Psoas muscle (tissue), 8 donors: Measurements from ENCODE around the gene MAMSTR. TPM values are rescaled to one million over a fixed set of nuclear protein-coding genes. Genes with fewer than 3 reads are reported as not detected.

ENCODE experiments used
- ATAC-seq, 4 donors: fragments of 200-7000 bp; cut with Tn5 transposase; one replicate each; pipeline ENCODE4 v1.9.1; 2020; ENCODE audit warnings: moderate library complexity in 3 of 4, mild to moderate bottlenecking in 2 of 4
- DNase-seq, 2 donors: peaks; one replicate each; pipeline ENCODE4 v3.0.0-alpha.2; 2020
- H3K27ac ChIP-seq: fragments of 200-600 bp; one replicate; pipeline ENCODE4 v1.8.0; 2022
- H3K27me3 ChIP-seq, 3 donors: fragments of 200-600 bp in 1 of 3; one replicate each; pipeline versions ENCODE4 v1.6.1 to v1.8.0; 2013 to 2022; ENCODE audit warnings: low read length in 2 of 3, mild to moderate bottlenecking in 2 of 3, moderate library complexity in 1 of 3; ENCODE audit not compliant: insufficient read depth in 3 of 3
- H3K36me3 ChIP-seq, 2 donors: fragments of 200-600 bp in 1 of 2; one replicate each; pipeline versions ENCODE4 v1.6.1 to v1.8.0; 2013 to 2022; ENCODE audit warnings: low read depth in 1 of 2, mild to moderate bottlenecking in 1 of 2, moderate library complexity in 1 of 2; ENCODE audit not compliant: insufficient read depth in 1 of 2
- H3K4me1 ChIP-seq: fragments of 200-600 bp; one replicate; pipeline ENCODE4 v1.8.0; 2022
- H3K4me3 ChIP-seq: fragments of 200-600 bp; one replicate; pipeline ENCODE4 v1.8.0; 2022; ENCODE audit warnings: mild to moderate bottlenecking
- H3K9me3 ChIP-seq: fragments of 200-600 bp; one replicate; pipeline ENCODE4 v1.8.0; 2022
- WGBS, 3 donors: extraction: QIAGEN DNeasy Blood & Tissue Kit; methylation state at CpG; one replicate each; pipeline versions ENCODE4 v1.1.6 to v1.1.7; 2013; 5-methylcytosine and 5-hydroxymethylcytosine counted together
- intact Hi-C, 2 donors: fragments of 100-400 bp; cut with DNase I; formaldehyde crosslinking; loops; one replicate each; pipeline versions ENCODE4 v1.11.0 to v1.14.2; 2022
- polyA plus RNA-seq, 3 donors: library from polyadenylated mRNA; stranded (reverse); fragments of 200-250 nt; gene quantifications; one replicate each; pipeline ENCODE4 v1.2.3, GENCODE V29; 2013
- total RNA-seq, 4 donors: library from RNA; stranded (reverse); fragmentation: NEBNext Ultra II Directional in 2 of 4; extraction: Animal tissue kit (Norgen Biotek cat#: 25700) in 2 of 4; gene quantifications; one replicate each; pipeline versions ENCODE4 v1.2.1 to v1.2.4, GENCODE V29; 2021 to 2023
- TF ChIP-seq, protein P1 (sequence below): fragments of 200-600 bp; IDR thresholded peaks from one replicate; pipeline ENCODE4 v1.8.0; 2022; ENCODE audit warnings: antibody characterized with exemption
- donor health status: healthy with polysubstance abuse.
- donor health status: DM: no; HTN: no; CAD: no; lungs with moderate emphysema.
- donor health status: Bipolar disorder and iron deficiency.
- donor health status: healthy.
- donor health status: DM: yes; HTN: yes; CAD: no.
- donor health status: DM: no; HTN: no; CAD: no.
- donor health status: DM: no; HTN: no; CAD: no.
- donor health status: DM: yes; HTN: yes; CAD: no.

MAMSTR gene
- total and polyA plus RNA-seq, 7 donors = 3.1 to 50.9 (median 10.5) TPM

DNA sequence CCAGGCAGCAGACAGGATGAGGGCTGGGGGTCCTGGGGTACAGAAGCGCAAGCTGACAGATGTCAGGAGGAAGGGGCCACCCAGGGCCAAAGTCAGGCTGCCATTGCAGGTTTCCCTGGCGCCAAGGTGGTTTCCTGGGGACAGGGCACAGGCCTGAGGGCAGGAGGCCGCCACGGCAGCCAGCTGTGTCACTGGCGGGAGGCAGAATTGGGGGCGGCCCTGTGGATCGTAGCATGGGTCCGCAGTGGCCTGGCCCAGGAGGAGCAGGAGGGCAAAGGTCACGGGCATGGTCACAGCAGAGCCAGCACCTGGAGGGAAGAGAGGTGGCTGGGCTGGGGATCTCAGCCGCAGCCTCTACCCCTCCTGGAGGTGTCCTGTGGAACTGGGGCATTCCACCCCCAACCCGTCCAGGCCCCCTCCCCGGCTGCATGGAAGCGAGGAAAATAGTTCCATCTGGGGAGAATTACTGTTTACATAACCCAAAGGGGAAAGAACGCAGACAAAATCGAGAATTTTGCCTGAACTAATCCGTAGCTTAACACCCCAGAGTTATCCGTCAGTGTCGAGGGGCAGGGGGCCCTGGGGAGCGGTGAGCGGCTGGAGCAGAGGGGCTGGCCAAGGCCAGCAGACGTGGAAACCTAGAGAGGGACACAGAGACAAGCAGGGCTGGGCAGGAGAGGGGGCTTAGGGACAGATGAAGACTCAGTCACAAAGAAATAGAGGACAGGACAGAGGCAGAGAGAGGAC is 48.7 kb downstream of the MAMSTR start:
- Histone ChIP-seq H3K4me1 (peaks cover 9% of the 10 kb centered on the region), H3K36me3 (no peaks in the 10 kb centered on the region), H3K9me3 (no peaks in the 10 kb centered on the region), H3K27me3 (no peaks in the 10 kb centered on the region), H3K4me3 (no peak overlapping the region), H3K27ac (no peak overlapping the region)
- no peak for DNase-seq
- ATAC-seq = no peak
- intact Hi-C loops = loop anchor here (10.0 kb wide), 2 partner anchors 164 to 174 kb away; partner anchors contain the start of gene HSD17B14 (in 1 of the 2)
- TF ChIP-seq, protein P1, sequence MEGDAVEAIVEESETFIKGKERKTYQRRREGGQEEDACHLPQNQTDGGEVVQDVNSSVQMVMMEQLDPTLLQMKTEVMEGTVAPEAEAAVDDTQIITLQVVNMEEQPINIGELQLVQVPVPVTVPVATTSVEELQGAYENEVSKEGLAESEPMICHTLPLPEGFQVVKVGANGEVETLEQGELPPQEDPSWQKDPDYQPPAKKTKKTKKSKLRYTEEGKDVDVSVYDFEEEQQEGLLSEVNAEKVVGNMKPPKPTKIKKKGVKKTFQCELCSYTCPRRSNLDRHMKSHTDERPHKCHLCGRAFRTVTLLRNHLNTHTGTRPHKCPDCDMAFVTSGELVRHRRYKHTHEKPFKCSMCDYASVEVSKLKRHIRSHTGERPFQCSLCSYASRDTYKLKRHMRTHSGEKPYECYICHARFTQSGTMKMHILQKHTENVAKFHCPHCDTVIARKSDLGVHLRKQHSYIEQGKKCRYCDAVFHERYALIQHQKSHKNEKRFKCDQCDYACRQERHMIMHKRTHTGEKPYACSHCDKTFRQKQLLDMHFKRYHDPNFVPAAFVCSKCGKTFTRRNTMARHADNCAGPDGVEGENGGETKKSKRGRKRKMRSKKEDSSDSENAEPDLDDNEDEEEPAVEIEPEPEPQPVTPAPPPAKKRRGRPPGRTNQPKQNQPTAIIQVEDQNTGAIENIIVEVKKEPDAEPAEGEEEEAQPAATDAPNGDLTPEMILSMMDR = no peak
- 73 to 79% (median 75%) methylated on average over 20 to 21 of the region's 21 CpGs for WGBS, 3 donors

DNA sequence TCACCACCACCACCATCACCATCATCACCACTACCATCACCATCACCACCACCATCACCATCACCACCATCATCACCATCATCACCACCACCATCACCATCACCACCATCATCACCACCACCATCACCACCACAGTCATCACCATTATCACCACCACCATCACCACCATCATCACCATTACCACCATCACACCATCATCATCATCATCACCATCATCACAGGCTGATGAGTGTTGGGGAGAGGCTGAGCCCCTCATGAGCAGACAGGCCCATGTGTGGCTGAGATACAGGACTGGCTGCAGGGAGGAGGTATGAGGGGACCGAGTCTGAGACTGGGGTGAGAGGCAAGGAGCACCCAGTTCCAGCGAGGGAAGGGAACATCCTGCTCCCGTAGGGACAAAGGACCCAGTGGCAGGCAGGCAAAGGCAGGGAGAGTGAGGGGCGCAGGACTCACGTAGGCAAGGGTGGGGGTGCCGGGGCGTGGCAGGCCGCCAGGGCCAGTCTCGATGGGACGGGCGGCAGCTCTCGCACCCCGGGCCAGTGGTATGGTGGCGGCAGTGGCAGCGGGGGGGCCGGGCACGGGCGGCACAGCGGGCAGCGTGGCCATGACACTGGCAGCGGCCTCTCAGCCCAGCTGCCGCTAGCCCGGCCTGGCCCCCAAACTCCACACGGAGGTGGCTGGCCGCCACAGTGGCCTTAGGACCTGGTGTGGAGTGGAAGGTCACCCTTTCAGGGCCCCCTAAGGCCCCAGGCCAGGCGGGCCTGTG is 49.4 kb downstream of the MAMSTR start:
- ATAC-seq (no peak), DNase-seq (no peak)
- no peak overlapping the region for H3K4me3 ChIP-seq
- intact Hi-C loops = loop anchor here (10.0 kb wide), 2 partner anchors 165 to 175 kb away; partner anchors contain the start of gene HSD17B14 (in 1 of the 2)
- H3K36me3 ChIP-seq = no peaks in the 10 kb centered on the region
- TF ChIP-seq, protein P1 = no peak
- peaks cover 2% of the 10 kb centered on the region for H3K4me1 ChIP-seq
- no peak overlapping the region for H3K27ac ChIP-seq
- 60 to 80% (median 64%) methylated on average over 21 to 26 of the region's 26 CpGs for WGBS, 3 donors
- H3K27me3 ChIP-seq = no peaks in the 10 kb centered on the region
- H3K9me3 ChIP-seq = no peaks in the 10 kb centered on the region

DNA sequence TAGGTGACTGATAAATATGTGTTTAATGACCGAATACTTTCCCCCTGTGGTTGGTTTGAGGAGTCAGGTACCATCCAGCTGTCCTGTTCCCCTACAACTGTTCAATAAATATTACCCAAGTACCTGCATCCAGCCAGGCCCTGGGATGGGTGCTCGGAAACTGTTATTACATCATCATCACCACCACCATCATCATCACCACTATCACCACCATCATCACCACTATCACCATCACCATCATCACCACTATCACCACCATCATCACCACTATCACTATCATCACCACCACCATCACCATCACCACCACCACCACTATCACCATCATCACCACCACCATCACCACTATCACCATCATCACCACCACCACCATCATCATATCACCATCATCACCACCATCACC is 50.8 kb downstream of the MAMSTR start:
- Histone ChIP-seq H3K9me3 (no peaks in the 10 kb centered on the region), H3K27ac (no peak overlapping the region), H3K36me3 (no peaks in the 10 kb centered on the region), H3K4me1 (no peaks in the 10 kb centered on the region), H3K27me3 (no peaks in the 10 kb centered on the region), H3K4me3 (no peak overlapping the region)
- intact Hi-C loops = no loop called here
- WGBS, 3 donors = 95 to 97% (median 95%) methylated on average over 2 of the region's 2 CpGs
- ATAC-seq (no peak), DNase-seq (no peak)
- TF ChIP-seq, protein P1 = no peak

DNA sequence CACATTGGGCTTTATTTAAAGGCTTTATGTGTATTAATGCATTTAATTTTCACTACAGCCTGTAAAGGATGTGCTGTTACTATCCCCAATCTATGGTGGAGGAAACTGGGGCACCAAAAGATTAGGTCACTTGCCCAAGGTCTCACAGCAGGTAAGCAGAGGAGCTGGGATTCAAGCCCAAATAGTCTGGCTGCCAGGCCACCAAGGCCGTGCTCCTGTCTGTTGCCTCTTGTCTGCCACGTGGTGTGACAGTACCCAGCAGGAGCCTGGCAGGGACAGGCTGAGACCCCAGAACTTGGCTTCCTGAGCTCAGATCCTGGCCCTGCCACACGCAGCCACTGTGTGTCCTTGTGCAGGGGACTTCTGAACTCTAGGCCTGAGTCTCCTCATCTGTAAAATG is 51.2 kb downstream of the MAMSTR start:
- WGBS, 3 donors = 36 to 59% (median 53%) methylated on average over 3 of the region's 3 CpGs
- H3K4me3 ChIP-seq = no peak overlapping the region

More for the DNA sequence above, 51.2 kb downstream of the MAMSTR start:
- ATAC-seq = no peak
- no peaks in the 10 kb centered on the region for H3K4me1 ChIP-seq
- H3K36me3 ChIP-seq = no peaks in the 10 kb centered on the region
- H3K27ac ChIP-seq = no peak overlapping the region
- no peaks in the 10 kb centered on the region for H3K27me3 ChIP-seq
- TF ChIP-seq, protein P1 = no peak
- DNase-seq = no peak
- H3K9me3 ChIP-seq = no peaks in the 10 kb centered on the region
- intact Hi-C loops = no loop called here
